HG03439 (cell line): Measurements from ENCODE around the gene GMDS.

Experiments
- ATAC-seq: cut with Tn5 transposase; IDR thresholded peaks from one replicate; pipeline ENCODE4 v1.9.1; 2021; ENCODE audit warnings: mild to moderate bottlenecking, moderate library complexity; ENCODE audit not compliant: unreplicated experiment

Gene GMDS

GRCh38 chr6:2141644-2142290 lies 103.6 kb downstream of the GMDS start:
- ATAC-seq = no peak

GRCh38 chr6:2140438-2141128 lies 104.8 kb downstream of the GMDS start:
- no peak for ATAC-seq

GRCh38 chr6:2135401-2135800 lies 110.0 kb downstream of the GMDS start:
- ATAC-seq = no peak

- ATAC-seq = no peak
Observed at GRCh38 chr6:2134554-2134953, 110.9 kb downstream of the GMDS start.

GRCh38 chr6:2133716-2134310 lies 111.6 kb downstream of the GMDS start:
- ATAC-seq = no peak

- ATAC-seq = no peak
Observed at GRCh38 chr6:2132916-2133315, 112.5 kb downstream of the GMDS start.

GRCh38 chr6:2132416-2132815 lies 113.0 kb downstream of the GMDS start:
- no peak for ATAC-seq

GRCh38 chr6:2129182-2129621 lies 116.2 kb downstream of the GMDS start:
- ATAC-seq = no peak

GRCh38 chr6:2127484-2127911 lies 117.9 kb downstream of the GMDS start:
- ATAC-seq = no peak

GRCh38 chr6:2126351-2126750 lies 119.1 kb downstream of the GMDS start:
- ATAC-seq = no peak

- ATAC-seq = no peak
Observed at GRCh38 chr6:2125158-2125557, 120.2 kb downstream of the GMDS start.

- ATAC-seq = no peak
Observed at GRCh38 chr6:2124260-2124709, 121.1 kb downstream of the GMDS start.

- ATAC-seq = no peak
Observed at GRCh38 chr6:2120912-2121311, 124.5 kb downstream of the GMDS start.

GRCh38 chr6:2119275-2119674 lies 126.1 kb downstream of the GMDS start:
- ATAC-seq = no peak

GRCh38 chr6:2118136-2118535 lies 127.3 kb downstream of the GMDS start:
- no peak for ATAC-seq

GRCh38 chr6:2117447-2117846 lies 128.0 kb downstream of the GMDS start:
- no peak for ATAC-seq

- ATAC-seq = no peak
Observed at GRCh38 chr6:2116496-2116895, 128.9 kb downstream of the GMDS start.

GRCh38 chr6:2114100-2114499 lies 131.3 kb downstream of the GMDS start:
- no peak for ATAC-seq

- no peak for ATAC-seq
Observed at GRCh38 chr6:2111162-2111677, 134.2 kb downstream of the GMDS start.

- ATAC-seq = no peak
Observed at GRCh38 chr6:2110504-2110903, 134.9 kb downstream of the GMDS start.

- ATAC-seq = no peak
Observed at GRCh38 chr6:2109796-2110195, 135.6 kb downstream of the GMDS start.
